Kidney epithelial cell (primary cell): ENCODE measurements around the gene RHOT1. TPM values are rescaled to one million over a fixed set of nuclear protein-coding genes. Genes with fewer than 3 reads are reported as not detected.

ENCODE experiments used
- DNase-seq: peaks from one replicate; pipeline ENCODE4 v3.0.0-alpha.2; 2010; ENCODE audit warnings: low read depth
- H3K27me3 ChIP-seq: 2 replicates; pipeline ENCODE4 v1.6.0; 2011; ENCODE audit warnings: low read length; ENCODE audit not compliant: control insufficient read depth, insufficient read depth
- H3K36me3 ChIP-seq: 2 replicates; pipeline ENCODE4 v1.5.1; 2011; ENCODE audit warnings: low read length; ENCODE audit not compliant: control insufficient read depth, insufficient read depth
- H3K4me3 ChIP-seq: 2 replicates; pipeline ENCODE4 v1.5.1; 2011; ENCODE audit warnings: low read depth, mild to moderate bottlenecking, control low read depth, low read length
- CTCF ChIP-seq: IDR thresholded peaks from 2 replicates; pipeline ENCODE4 v1.5.1; 2011; ENCODE audit warnings: mild to moderate bottlenecking, moderate library complexity, low read length, control low read depth, inconsistent platforms; ENCODE audit not compliant: insufficient read depth, poor library complexity, severe bottlenecking
- total RNA-seq: library from RNA; depleted of rRNA; stranded (reverse); fragments of >200 nt; gene quantifications from 2 replicates; pipeline ENCODE4 v1.2.3, GENCODE V29; 2015

The RHOT1 gene
- total RNA-seq, 1 donor from 2014 or later = 37.2 TPM

DNA sequence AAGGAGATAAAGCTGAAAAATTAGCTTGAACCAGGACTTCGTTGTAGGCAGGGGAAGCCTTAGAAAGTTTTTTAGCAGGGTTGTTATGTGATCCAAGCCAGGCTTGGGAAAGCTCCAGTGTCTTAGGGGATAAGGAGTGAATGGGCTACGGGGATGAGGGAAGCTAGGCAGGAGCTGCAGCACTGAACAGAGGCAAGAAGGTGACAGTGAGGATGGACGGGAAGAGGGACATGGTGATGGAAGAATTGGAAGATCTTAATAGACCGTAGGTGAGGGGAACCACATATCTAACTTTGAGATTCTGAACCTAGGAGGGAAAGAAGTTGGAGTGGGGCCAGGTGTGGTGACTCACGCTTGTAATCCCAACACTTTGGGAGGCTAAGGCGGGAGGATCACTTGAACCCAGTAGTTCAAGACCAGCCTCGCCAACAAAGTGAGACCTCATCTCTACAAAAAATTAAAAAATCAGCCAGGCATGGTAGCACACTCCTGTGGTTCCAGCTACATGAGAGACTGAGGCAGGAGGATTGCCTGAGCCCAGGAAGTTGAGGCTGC is 126.5 kb downstream of the RHOT1 start:
- no peak for DNase-seq
- no peaks in the 10 kb centered on the region for H3K36me3 ChIP-seq
- no peak for TF ChIP-seq CTCF
- peaks cover 50% of the 10 kb centered on the region for H3K27me3 ChIP-seq
- H3K4me3 ChIP-seq = no peak overlapping the region

GRCh38 chr17:32269377-32269776 is 127.1 kb downstream of the RHOT1 start:
- H3K4me3 ChIP-seq = no peak overlapping the region
- no peaks in the 10 kb centered on the region for H3K36me3 ChIP-seq
- DNase-seq = no peak
- TF ChIP-seq CTCF = no peak
- peaks cover 45% of the 10 kb centered on the region for H3K27me3 ChIP-seq

DNA sequence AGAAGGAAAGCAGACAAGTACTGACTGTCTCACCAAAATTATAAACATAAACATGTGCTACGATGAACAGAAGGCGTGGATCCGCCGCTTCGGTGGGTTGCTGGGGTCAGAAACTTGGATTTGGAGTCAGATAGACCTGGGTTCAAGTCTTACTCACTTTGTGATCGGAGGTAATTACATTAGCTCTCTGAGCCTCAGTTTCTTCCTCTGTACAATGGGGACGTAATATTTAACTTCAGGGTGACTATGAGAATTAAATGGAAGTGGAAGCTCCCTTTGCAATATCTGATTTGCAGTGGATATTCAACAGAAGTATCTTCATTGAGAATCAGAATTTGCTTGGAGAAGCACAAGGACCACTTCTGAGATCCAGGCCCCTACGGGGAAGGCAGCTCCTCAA is 129.5 kb downstream of the RHOT1 start:
- no peaks in the 10 kb centered on the region for H3K36me3 ChIP-seq
- H3K27me3 ChIP-seq = peaks cover 27% of the 10 kb centered on the region
- no peak for TF ChIP-seq CTCF
- H3K4me3 ChIP-seq = no peak overlapping the region
- DNase-seq = no peak

DNA sequence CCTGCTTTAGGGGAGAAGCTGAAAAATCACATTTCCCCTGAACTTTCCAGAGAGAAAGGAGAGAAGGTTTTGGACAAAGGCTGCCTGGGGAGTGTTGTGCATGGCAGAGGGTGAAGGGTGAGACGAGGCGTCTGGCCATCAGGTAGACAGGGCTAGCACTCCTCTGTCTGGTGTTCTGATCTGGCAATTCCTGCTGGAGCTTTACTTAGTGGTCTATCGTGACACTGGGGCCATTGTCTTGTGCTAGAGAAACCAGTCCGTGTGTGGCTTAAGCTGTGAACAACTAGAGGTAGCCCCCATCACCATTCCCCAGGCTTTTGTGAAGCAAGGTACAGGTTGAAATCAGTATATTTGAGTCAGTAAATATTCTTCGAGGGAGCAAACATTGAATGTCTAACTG is 131.8 kb downstream of the RHOT1 start:
- Histone ChIP-seq H3K4me3 (no peak overlapping the region), H3K27me3 (peaks cover 7% of the 10 kb centered on the region), H3K36me3 (no peaks in the 10 kb centered on the region)
- DNase-seq = no peak
- TF ChIP-seq CTCF = no peak

DNA sequence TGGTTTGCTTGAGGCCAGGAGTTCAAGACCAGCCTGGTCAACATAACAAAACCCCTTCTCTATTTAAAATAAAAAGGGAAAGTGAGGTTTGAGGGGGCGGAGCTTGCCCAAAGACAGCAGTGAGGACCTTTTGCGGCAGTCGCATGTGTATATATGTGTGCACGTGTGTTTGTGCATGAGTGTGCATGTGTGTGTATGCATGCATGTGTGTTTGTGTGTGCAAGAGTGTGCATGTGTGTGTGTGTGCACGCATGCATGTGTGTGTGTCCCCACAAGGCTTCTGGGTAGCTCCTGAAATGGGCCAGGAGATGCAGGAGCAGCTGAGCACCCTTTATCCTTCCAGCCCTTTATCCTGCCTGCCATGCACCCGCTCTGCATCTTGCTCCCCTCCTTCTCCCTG is 132.3 kb downstream of the RHOT1 start:
- no peak for TF ChIP-seq CTCF
- H3K36me3 ChIP-seq = no peaks in the 10 kb centered on the region
- H3K4me3 ChIP-seq = no peak overlapping the region
- no peak for DNase-seq
- peaks cover 3% of the 10 kb centered on the region for H3K27me3 ChIP-seq

Other genes starting within 250 kb of the RHOT1 start
- gene UTP6, start 240.8 kb upstream of the RHOT1 start, total RNA-seq = 34.6 and 36.7 TPM in 2 replicates
- gene SUZ12, start 205.5 kb upstream of the RHOT1 start, total RNA-seq = 13.5 and 19.6 TPM in 2 replicates
- 7.5 and 15.8 TPM in 2 replicates for gene LRRC37B, start 135.1 kb upstream of the RHOT1 start, total RNA-seq
- not detected in 2 replicates for gene RHBDL3, start 123.3 kb downstream of the RHOT1 start, total RNA-seq
- 26.0 and 33.9 TPM in 2 replicates for gene C17orf75, start 199.7 kb downstream of the RHOT1 start, total RNA-seq
- gene ZNF207, start 207.7 kb downstream of the RHOT1 start, total RNA-seq = 122 and 160 TPM in 2 replicates